Heart right ventricle (tissue), 16 donors: ENCODE measurements around the gene CD99. TPM values are rescaled to one million over a fixed set of nuclear protein-coding genes. Genes with fewer than 3 reads are reported as not detected.

ENCODE experiments used
- ATAC-seq, 8 donors: fragments of 200-7000 bp; cut with Tn5 transposase; one replicate each; pipeline ENCODE4 v1.9.1; 2020; ENCODE audit warnings: mild to moderate bottlenecking in 8 of 8, moderate library complexity in 8 of 8, moderate number of reproducible peaks in 1 of 8
- DNase-seq, 2 donors: peaks; one replicate each; pipeline ENCODE4 v3.0.0-alpha.2; 2020
- H3K27ac ChIP-seq, 10 donors: fragments of 200-600 bp; sonication (generic) in 2 of 10; one replicate each; pipeline versions ENCODE4 v1.5.0 to v1.8.0; 2020 to 2022; ENCODE audit warnings: mild to moderate bottlenecking in 3 of 10
- H3K27me3 ChIP-seq, 7 donors: fragments of 200-600 bp; one replicate each; pipeline ENCODE4 v1.8.0; 2021 to 2022; ENCODE audit warnings: mild to moderate bottlenecking in 2 of 7
- H3K36me3 ChIP-seq, 9 donors: fragments of 200-600 bp; sonication (generic) in 1 of 9; one replicate each; pipeline versions ENCODE4 v1.5.0 to v1.8.0; 2020 to 2022; ENCODE audit warnings: mild to moderate bottlenecking in 2 of 9
- H3K4me1 ChIP-seq, 9 donors: fragments of 200-600 bp; sonication (generic) in 1 of 9; one replicate each; pipeline versions ENCODE4 v1.5.0 to v1.8.0; 2020 to 2022; ENCODE audit warnings: mild to moderate bottlenecking in 4 of 9
- H3K4me3 ChIP-seq, 10 donors: fragments of 200-600 bp; sonication (generic) in 2 of 10; one replicate each; pipeline versions ENCODE4 v1.5.0 to v1.8.0; 2020 to 2022; ENCODE audit warnings: mild to moderate bottlenecking in 7 of 10, moderate library complexity in 2 of 10
- H3K9me3 ChIP-seq, 11 donors: fragments of 200-600 bp in 10 of 11; sonication (generic) in 2 of 11; one replicate each; pipeline versions ENCODE4 v1.5.0 to v1.8.0; 2013 to 2022; ENCODE audit warnings: mild to moderate bottlenecking in 2 of 11, control low read depth in 1 of 11, moderate library complexity in 1 of 11
- WGBS, 2 donors: extraction: QIAGEN DNeasy Blood & Tissue Kit; methylation state at CpG; one replicate each; pipeline ENCODE4 v1.1.7; 2013; ENCODE audit warnings: inconsistent platforms in 1 of 2; 5-methylcytosine and 5-hydroxymethylcytosine counted together
- intact Hi-C, 10 donors: fragments of 100-400 bp; cut with DNase I; formaldehyde crosslinking; loops; one replicate each; pipeline versions ENCODE4 v1.11.1 to v1.14.2; 2022
- polyA plus RNA-seq, 2 donors: library from polyadenylated mRNA; stranded (reverse); fragments of 200-250 nt; gene quantifications; one replicate each; pipeline ENCODE4 v1.2.3, GENCODE V29; 2013
- total RNA-seq, 10 donors: library from RNA; stranded (reverse); fragmentation: NEBNext Ultra II Directional in 3 of 10; extraction: Animal tissue kit (Norgen Biotek cat#: 25700) in 3 of 10; gene quantifications; one replicate each; pipeline versions ENCODE4 v1.2.1 to v1.2.4, GENCODE V29; 2021 to 2023
- TF ChIP-seq, protein P1 (sequence below), 9 donors: fragments of 200-600 bp; sonication (generic) in 2 of 9; IDR thresholded peaks; one replicate each; pipeline versions ENCODE4 v1.5.0 to v1.8.0; 2021 to 2022; ENCODE audit warnings: antibody characterized with exemption in 9 of 9, mild to moderate bottlenecking in 5 of 9, moderate library complexity in 1 of 9
- donor health status: Arrhythmogenic right ventricular cardiomyopathy.
- donor health status: ischemic (EF 13 %, LVEDD 7.1; RV severe dilation, severe dysfunction).
- donor health status: healthy with polysubstance abuse.
- donor health status: DM: no; HTN: yes; CAD: no.
- donor health status: DM: no; HTN: no; CAD: no.
- donor health status: ischemic (EF 25% LVEDD 6.9; RV normal size, moderate dysfunction).
- donor health status: ischemic (EF 25% LVEDD 5.7; RV mildly dilated, moderate dysfunction).
- donor health status: healthy.
- donor health status: DM: yes; HTN: yes; CAD: no.
- donor health status: Ischemic cardiomyopathy.
- donor health status: ischemic (EF 35%, LVEDD 5.7; RV mildly dilated, moderate dysfunction).
- donor health status: nonischemic (EF 11% LVEDD 7.7; RV severe dilation, severe dysfunction).
- donor health status: DM: yes; HTN: yes; CAD: no.
- donor health status: PGD.
- donor health status: ischemic (EF 29% LVEDD 5.4; RV normal size, mild dysfunction).
- donor health status: nonischemic (EF 23%, LVEDD 6.1; RV moderate dilation, normal function).

The CD99 gene
- total and polyA plus RNA-seq, 12 donors, result 202 to 419 (median 261) TPM

- H3K9me3 ChIP-seq, result no peaks in the 10 kb centered on the region
- no peaks in the 10 kb centered on the region for H3K27me3 ChIP-seq
- H3K4me1 ChIP-seq, result peaks cover 0 to 4% (median 0%) of the 10 kb centered on the region in 9 donors
- no peaks in the 10 kb centered on the region for H3K36me3 ChIP-seq
- H3K27ac ChIP-seq, result no peak overlapping the region
- 98 to 100% methylated on average over 1 of the region's 1 CpG for WGBS, 2 donors
- DNase-seq, result no peak
- ATAC-seq, result no peak
- H3K4me3 ChIP-seq, result no peak overlapping the region
- intact Hi-C loops, result no loop called here
- TF ChIP-seq, protein P1, sequence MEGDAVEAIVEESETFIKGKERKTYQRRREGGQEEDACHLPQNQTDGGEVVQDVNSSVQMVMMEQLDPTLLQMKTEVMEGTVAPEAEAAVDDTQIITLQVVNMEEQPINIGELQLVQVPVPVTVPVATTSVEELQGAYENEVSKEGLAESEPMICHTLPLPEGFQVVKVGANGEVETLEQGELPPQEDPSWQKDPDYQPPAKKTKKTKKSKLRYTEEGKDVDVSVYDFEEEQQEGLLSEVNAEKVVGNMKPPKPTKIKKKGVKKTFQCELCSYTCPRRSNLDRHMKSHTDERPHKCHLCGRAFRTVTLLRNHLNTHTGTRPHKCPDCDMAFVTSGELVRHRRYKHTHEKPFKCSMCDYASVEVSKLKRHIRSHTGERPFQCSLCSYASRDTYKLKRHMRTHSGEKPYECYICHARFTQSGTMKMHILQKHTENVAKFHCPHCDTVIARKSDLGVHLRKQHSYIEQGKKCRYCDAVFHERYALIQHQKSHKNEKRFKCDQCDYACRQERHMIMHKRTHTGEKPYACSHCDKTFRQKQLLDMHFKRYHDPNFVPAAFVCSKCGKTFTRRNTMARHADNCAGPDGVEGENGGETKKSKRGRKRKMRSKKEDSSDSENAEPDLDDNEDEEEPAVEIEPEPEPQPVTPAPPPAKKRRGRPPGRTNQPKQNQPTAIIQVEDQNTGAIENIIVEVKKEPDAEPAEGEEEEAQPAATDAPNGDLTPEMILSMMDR (IDR thresholded peaks at IDR 0.05), result no peak
These were observed 6.8 kb upstream of the CD99 start for GRCh38 chrX:2684256-2684655.

GRCh38 chrX:2685886-2686285, 5.2 kb upstream of the CD99 start:
- Histone ChIP-seq H3K27me3 (no peaks in the 10 kb centered on the region), H3K4me1 (peaks cover 0 to 8% (median 0%) of the 10 kb centered on the region in 9 donors), H3K36me3 (no peaks in the 10 kb centered on the region), H3K27ac (no peak overlapping the region), H3K4me3 (no peak overlapping the region), H3K9me3 (no peaks in the 10 kb centered on the region)
- WGBS, 2 donors, result 95 to 97% methylated on average over 5 of the region's 5 CpGs
- TF ChIP-seq, protein P1 (IDR thresholded peaks at IDR 0.05), result no peak
- DNase-seq (no peak), ATAC-seq (no peak)
- intact Hi-C loops, result no loop called here

GRCh38 chrX:2689773-2690666, 1.1 kb upstream of the CD99 start:
- intact Hi-C loops, result no loop called here
- 74 to 78% methylated on average over 36 to 37 of the region's 37 CpGs for WGBS, 2 donors
- Histone ChIP-seq H3K4me1 (peaks cover 24 to 37% (median 31%) of the 10 kb centered on the region in 9 donors), H3K4me3 (peak overlapping the region in 9 of 10 donors; percentile 77 to 100 (median 97)), H3K36me3 (no peaks in the 10 kb centered on the region), H3K9me3 (no peaks in the 10 kb centered on the region), H3K27me3 (peaks cover 0 to 13% (median 0%) of the 10 kb centered on the region in 7 donors), H3K27ac (peak overlapping the region in 8 of 10 donors; percentile 73 to 95 (median 92))
- TF ChIP-seq, protein P1 (IDR thresholded peaks at IDR 0.05), result no peak
- no peak for DNase-seq
- ATAC-seq, result peak in 2 of 8 donors; percentile 1 to 2

DNA sequence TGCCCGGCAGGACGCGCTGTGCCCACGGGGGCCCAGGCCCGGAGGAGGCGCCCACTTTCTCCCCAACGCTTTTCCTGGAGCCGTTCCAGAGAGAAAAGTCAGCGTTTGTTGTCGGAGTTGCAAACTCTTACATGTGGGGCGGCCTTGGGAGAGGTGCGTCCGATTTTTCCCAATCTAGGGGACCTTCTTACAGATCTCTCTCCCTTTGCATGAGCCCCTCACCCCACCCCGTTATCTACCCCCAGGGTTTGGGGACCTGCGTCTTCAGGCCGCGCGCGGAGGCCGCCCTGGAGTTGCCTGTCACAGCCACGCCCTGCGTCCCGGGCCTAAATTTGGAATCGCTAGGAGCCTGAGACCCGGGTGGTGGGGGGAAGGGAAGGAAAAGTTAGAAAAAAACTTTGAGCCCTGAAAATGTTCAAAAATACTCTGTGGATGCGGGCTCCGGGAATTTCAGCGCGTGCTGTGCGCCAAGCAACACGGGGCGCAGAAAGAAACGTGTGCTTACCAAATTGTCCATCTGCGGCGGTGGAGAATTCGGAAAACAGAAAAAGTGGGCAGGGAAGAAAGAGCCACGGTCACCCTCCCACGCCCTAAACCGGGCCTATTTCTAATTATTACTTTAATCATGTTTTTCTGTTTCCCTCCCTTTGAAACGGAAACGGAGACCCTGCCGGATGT, 587 bp downstream of the CD99 start:
- peak; percentile 74 to 79 for DNase-seq
- intact Hi-C loops, result loop anchor here in 1 of 10 donors (1.0 kb wide), 1 partner anchor 16 kb away; no protein-coding TSS in a partner anchor
- Histone ChIP-seq H3K27ac (peak overlapping the region; percentile 88 to 95 (median 93)), H3K9me3 (no peaks in the 10 kb centered on the region), H3K27me3 (peaks cover 0 to 13% (median 0%) of the 10 kb centered on the region in 7 donors), H3K4me1 (peaks cover 40 to 53% (median 45%) of the 10 kb centered on the region in 9 donors), H3K4me3 (peak overlapping the region; percentile 77 to 100 (median 96)), H3K36me3 (no peaks in the 10 kb centered on the region)
- ATAC-seq, result peak; percentile 39 to 77 (median 61)
- 0% methylated on average over 38 to 42 of the region's 42 CpGs for WGBS, 2 donors
- TF ChIP-seq, protein P1 (IDR thresholded peaks at IDR 0.05), result no peak
